Skeletal muscle satellite cell (primary cell): ENCODE data around the gene CHAC1.

Experiments used
- H3K27me3 ChIP-seq: 2 replicates; pipeline ENCODE4 v1.7.0; 2013; ENCODE audit warnings: low read length; ENCODE audit not compliant: control insufficient read depth, insufficient read depth
- H3K36me3 ChIP-seq: 2 replicates; pipeline ENCODE4 v1.7.0; 2013; ENCODE audit warnings: mild to moderate bottlenecking, control low read depth, low read length; ENCODE audit not compliant: insufficient read depth
- H3K4me1 ChIP-seq: 2 replicates; pipeline ENCODE4 v1.7.0; 2013; ENCODE audit warnings: low read length; ENCODE audit not compliant: control insufficient read depth, insufficient read depth
- H3K4me2 ChIP-seq: 2 replicates; pipeline ENCODE4 v1.7.0; 2013; ENCODE audit warnings: mild to moderate bottlenecking, low read length
- H3K4me3 ChIP-seq: 2 replicates; pipeline ENCODE4 v1.7.0; 2013; ENCODE audit warnings: low read length
- H3K9ac ChIP-seq: 2 replicates; pipeline ENCODE4 v1.7.0; 2013; ENCODE audit warnings: mild to moderate bottlenecking, low read depth, low read length, moderate library complexity
- H3K9me3 ChIP-seq: replicated peaks from 2 replicates; pipeline ENCODE4 v1.7.0; 2013; ENCODE audit warnings: mild to moderate bottlenecking, control low read depth, low read length

The CHAC1 gene

DNA sequence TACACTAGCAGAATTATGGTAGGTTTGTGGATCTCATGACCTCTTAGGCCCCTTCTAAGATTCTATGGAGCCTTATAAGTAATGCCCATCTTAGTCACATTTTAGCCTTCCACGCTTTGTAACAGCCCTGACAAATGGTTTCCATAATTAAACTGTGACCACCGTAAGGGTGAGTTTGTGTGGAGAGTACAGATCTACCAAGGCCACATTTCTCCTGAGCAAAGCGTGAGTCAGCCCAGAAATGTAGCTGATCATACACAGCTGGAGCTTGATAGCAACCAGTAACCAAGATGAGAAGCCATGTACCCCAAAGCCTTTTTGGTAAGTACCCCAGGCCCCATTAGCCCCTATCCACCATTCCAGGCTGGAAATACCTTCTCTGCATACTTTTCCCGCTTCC is 31.7 kb downstream of the CHAC1 start:
- Histone ChIP-seq H3K9ac (peak overlapping the region; percentile 27), H3K27me3 (no peaks in the 10 kb centered on the region), H3K9me3 (no peaks in the 10 kb centered on the region), H3K4me3 (no peak overlapping the region), H3K4me2 (peak overlapping the region; percentile 9), H3K4me1 (peaks cover 41% of the 10 kb centered on the region), H3K36me3 (peaks cover 69% of the 10 kb centered on the region)

DNA sequence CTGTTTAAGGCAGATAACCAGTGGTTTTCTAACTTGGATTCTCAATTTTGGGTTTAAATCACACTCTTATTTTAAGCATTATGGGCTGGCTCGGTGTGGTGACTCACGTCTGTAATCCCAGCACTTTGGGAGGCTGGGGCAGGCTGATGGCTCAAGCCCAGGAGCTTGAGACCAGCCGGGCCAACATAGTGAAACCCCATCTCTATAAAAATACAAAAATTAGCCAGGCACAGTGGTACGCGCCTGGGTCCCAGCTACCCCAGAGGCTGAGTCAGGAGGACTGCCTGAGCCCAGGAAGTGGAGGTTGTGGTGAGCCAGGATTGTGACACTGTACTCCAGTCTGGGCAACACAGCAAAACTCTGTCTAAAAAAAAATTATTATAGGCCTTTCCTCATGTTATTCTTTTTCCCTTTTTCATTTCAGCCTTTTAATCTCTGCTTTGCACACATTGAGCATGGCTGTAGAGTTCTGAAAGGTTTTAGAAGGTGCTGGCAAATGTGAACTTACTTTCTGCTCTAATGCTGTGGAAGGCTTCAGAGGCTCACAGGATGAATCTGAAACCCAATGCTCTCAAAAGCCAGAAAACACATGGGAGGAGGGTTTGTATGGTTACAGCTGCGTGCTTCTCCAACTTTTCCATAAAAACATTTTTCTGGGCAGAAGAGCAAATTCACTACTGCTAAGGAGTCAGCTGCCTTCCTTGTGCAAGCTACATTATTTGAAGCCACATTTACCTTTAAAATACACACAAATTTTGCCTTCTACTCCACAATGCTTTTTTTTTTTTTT is 32.5 kb downstream of the CHAC1 start:
- Histone ChIP-seq H3K4me2 (no peak overlapping the region), H3K4me1 (peaks cover 41% of the 10 kb centered on the region), H3K27me3 (no peaks in the 10 kb centered on the region), H3K4me3 (no peak overlapping the region), H3K9ac (peak overlapping the region; percentile 27), H3K36me3 (peaks cover 68% of the 10 kb centered on the region), H3K9me3 (no peaks in the 10 kb centered on the region)

DNA sequence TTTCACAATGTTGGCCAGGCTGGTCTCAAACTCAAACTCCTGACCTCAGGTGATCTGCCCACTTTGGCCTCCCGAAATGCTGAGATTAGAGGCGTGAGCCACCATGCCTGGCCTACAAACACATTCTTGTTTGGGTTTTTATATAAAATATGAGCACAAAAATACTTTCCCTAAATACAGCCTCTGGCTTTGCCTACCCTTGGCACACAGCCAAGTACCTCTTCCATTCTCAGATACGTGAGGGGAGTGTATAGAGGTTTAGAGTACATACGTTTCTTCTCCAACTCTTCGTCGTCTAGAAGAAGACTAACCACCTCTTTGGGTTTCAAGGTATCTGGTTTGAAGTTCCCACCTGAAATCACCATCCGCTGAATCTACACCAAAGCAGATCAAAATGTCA is 33.5 kb downstream of the CHAC1 start:
- peaks cover 38% of the 10 kb centered on the region for H3K4me1 ChIP-seq
- H3K27me3 ChIP-seq, result no peaks in the 10 kb centered on the region
- no peak overlapping the region for H3K4me3 ChIP-seq
- no peak overlapping the region for H3K9ac ChIP-seq
- no peak overlapping the region for H3K4me2 ChIP-seq
- H3K9me3 ChIP-seq, result no peaks in the 10 kb centered on the region
- peaks cover 61% of the 10 kb centered on the region for H3K36me3 ChIP-seq

- Histone ChIP-seq H3K4me2 (no peak overlapping the region), H3K27me3 (no peaks in the 10 kb centered on the region), H3K4me3 (no peak overlapping the region), H3K9ac (no peak overlapping the region), H3K9me3 (no peaks in the 10 kb centered on the region), H3K36me3 (peaks cover 57% of the 10 kb centered on the region), H3K4me1 (peaks cover 28% of the 10 kb centered on the region)
These were observed 34.9 kb downstream of the CHAC1 start for GRCh38 chr15:40988156-40988555.

DNA sequence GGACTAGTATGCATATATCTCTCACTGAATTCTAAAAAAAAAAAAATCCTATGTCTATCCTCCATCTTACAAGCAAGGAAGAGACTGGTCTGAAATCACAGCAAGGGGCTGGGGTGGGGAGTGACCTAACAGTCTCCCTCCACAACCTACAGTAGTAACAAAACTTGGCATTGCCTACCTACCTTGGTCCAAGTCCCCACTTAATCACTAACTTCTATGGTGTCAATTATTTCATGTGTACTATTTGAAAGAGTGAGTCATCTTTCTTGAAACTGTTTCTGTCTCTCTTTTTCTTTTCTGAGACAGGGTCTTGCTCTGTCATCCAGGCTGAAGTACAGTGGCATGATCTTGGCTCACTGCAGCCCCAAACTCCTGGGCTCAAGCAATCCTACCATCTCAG is 36.8 kb downstream of the CHAC1 start:
- Histone ChIP-seq H3K27me3 (no peaks in the 10 kb centered on the region), H3K4me1 (peaks cover 9% of the 10 kb centered on the region), H3K9ac (no peak overlapping the region), H3K4me3 (no peak overlapping the region), H3K9me3 (no peaks in the 10 kb centered on the region), H3K36me3 (peaks cover 49% of the 10 kb centered on the region), H3K4me2 (no peak overlapping the region)

DNA sequence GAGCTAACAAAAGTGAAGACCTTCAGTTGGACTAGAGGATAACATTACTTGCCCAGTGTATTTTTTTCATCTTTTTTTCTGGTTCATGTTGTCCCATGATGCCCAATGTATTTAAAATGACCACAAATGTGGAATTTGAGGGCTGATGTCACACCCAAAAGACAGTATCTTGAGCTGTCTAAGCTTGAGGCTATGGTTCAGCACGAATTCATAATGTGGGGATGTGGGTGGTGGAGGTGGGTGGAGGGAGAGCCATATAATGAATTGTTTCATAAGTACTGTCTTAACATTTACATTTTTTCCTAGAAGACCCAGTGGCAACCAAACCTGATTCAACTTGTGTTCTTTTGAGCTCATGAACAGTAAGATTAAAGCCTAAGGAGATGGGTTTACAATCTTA is 37.5 kb downstream of the CHAC1 start:
- Histone ChIP-seq H3K27me3 (no peaks in the 10 kb centered on the region), H3K4me2 (no peak overlapping the region), H3K4me3 (no peak overlapping the region), H3K9ac (no peak overlapping the region), H3K36me3 (peaks cover 50% of the 10 kb centered on the region), H3K4me1 (peaks cover 2% of the 10 kb centered on the region), H3K9me3 (no peaks in the 10 kb centered on the region)

DNA sequence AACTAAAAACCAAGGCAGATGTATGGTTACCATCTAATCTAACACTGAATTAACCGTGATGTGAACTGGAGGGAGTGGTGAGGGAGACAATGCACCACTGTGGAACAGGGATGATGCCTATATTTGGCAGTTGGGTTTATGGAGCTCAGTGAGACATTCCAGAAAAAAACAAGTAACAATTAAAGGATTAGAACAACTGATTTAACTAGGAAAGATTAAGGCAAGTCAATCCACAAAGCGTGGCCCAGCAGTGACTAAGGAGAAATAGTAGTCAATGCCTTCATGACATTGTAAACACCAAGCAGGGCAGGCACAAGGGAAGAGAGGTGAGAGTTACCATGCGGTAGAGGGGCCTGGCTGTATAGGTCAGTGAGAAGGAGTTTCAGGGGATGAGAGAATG is 38.1 kb downstream of the CHAC1 start:
- H3K36me3 ChIP-seq, result peaks cover 53% of the 10 kb centered on the region
- no peak overlapping the region for H3K4me3 ChIP-seq
- no peaks in the 10 kb centered on the region for H3K4me1 ChIP-seq
- no peak overlapping the region for H3K9ac ChIP-seq
- H3K9me3 ChIP-seq, result no peaks in the 10 kb centered on the region
- H3K27me3 ChIP-seq, result no peaks in the 10 kb centered on the region
- H3K4me2 ChIP-seq, result no peak overlapping the region

DNA sequence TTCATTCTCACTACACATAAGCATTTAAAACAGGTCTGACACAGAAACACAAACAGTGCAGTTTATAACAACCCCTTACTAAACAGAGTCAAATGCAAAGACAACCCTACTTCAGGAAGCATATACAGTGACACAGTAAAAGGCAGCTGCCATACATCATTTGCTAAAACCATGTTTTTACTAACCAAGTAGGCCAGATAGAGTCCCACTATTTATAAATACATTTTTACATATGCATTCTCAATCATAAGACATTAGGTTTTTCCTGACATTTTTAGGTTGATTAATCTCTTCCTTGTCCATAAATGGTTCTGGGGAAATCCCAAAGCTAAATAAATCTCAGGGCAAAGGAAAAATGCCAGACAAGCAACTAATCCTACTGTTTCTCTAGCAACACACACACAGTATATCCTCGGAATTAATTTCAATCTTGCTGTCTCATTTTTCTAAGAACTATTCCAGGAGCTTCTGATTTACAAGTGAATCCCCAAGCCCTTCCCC is 39.0 kb downstream of the CHAC1 start:
- H3K4me1 ChIP-seq, result no peaks in the 10 kb centered on the region
- no peak overlapping the region for H3K4me2 ChIP-seq
- H3K27me3 ChIP-seq, result no peaks in the 10 kb centered on the region
- no peak overlapping the region for H3K4me3 ChIP-seq
- H3K36me3 ChIP-seq, result peaks cover 52% of the 10 kb centered on the region
- no peaks in the 10 kb centered on the region for H3K9me3 ChIP-seq
- no peak overlapping the region for H3K9ac ChIP-seq

GRCh38 chr15:40992825-40993224 is 39.6 kb downstream of the CHAC1 start:
- no peaks in the 10 kb centered on the region for H3K4me1 ChIP-seq
- no peak overlapping the region for H3K4me2 ChIP-seq
- no peak overlapping the region for H3K4me3 ChIP-seq
- H3K36me3 ChIP-seq, result peaks cover 46% of the 10 kb centered on the region
- H3K9me3 ChIP-seq, result no peaks in the 10 kb centered on the region
- H3K9ac ChIP-seq, result no peak overlapping the region
- H3K27me3 ChIP-seq, result no peaks in the 10 kb centered on the region

DNA sequence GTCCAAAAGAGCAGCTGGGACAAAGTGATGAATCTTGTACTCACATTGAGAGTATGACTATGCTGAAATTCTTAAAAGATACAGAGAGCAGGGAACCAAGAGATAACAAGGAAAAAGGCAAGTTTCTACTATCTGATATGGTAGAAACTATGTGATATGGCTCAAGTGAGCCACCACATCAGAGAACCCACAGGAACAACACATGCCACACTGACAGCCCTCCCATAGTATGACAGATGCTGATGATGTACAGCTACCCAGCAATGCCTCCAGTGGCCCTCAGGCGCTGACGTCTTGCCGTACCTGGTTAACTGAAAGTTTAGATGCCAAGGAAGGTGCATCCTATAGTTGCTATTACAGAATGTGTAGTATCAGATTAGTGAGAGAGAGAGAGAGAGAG is 42.4 kb downstream of the CHAC1 start:
- Histone ChIP-seq H3K9ac (no peak overlapping the region), H3K27me3 (no peaks in the 10 kb centered on the region), H3K4me1 (peaks cover 14% of the 10 kb centered on the region), H3K4me2 (no peak overlapping the region), H3K36me3 (peaks cover 52% of the 10 kb centered on the region), H3K4me3 (no peak overlapping the region), H3K9me3 (no peaks in the 10 kb centered on the region)

GRCh38 chr15:40999190-40999589 is 45.9 kb downstream of the CHAC1 start:
- H3K36me3 ChIP-seq, result peaks cover 48% of the 10 kb centered on the region
- no peaks in the 10 kb centered on the region for H3K9me3 ChIP-seq

More at GRCh38 chr15:40999190-40999589, 45.9 kb downstream of the CHAC1 start:
- Histone ChIP-seq H3K27me3 (no peaks in the 10 kb centered on the region), H3K4me1 (peaks cover 20% of the 10 kb centered on the region), H3K9ac (no peak overlapping the region), H3K4me2 (peak overlapping the region; percentile 41), H3K4me3 (no peak overlapping the region)
